ENCODE measurements around the gene VSIR.

The VSIR gene

GRCh38 chr10:71773221-71773971, at the start of gene VSIR:
TSS of gene VSIR (minus strand) at chr10:71773520. CDS start at chr10:71773439, 81 bp downstream.
- peak; percentile 70 for DNase-seq (ENCODE audit: low read depth)

- DNase-seq (ENCODE audit: low read depth) = no peak
Measured at GRCh38 chr10:71821909-71822763, 48.8 kb upstream of the VSIR start.

- no peak for DNase-seq (ENCODE audit: low read depth)
Measured at GRCh38 chr10:71820966-71821365, 47.6 kb upstream of the VSIR start.

DNA sequence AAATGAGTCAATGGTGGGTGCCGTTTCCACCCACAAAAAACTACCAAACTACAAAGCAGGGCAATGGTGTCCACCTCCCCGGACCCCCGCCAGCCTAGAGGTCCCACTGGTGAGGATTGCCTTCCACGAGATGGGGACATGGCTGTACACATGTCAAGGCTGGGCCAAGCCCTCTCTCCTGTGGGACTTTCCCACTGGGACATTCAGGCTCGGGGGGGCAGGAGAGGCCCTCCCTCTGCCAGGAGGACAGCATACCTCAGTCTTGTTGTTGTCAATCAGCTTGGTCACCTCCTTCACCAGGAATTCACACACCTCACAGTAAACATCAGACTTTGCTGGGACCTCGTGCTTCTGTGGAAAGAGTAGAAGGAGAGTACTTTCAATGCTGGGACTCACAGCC, 46.7 kb upstream of the VSIR start:
- DNase-seq (ENCODE audit: low read depth) = no peak

DNA sequence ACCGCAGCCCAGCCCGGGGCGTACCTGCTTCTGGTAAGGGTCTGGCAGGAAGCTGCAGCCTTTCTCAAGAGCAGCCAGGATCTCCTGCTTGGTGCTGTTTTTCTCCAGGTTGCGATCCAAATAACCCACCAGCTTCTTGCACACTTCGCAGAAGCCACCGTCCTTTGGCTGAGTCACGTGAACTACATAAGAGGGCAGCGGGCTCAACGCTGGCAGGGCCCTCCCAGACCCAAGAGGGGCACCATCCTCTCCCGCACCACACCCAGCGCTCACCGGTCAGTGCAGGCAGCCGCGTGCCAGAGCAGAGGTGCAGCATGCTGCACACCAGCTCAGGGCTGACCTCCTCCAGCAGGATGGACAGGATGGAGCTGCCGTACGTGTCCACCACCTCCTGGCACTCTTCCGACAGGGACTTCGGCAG, 46.1 kb upstream of the VSIR start:
- DNase-seq (ENCODE audit: low read depth) = no peak

GRCh38 chr10:71818674-71819260, 45.4 kb upstream of the VSIR start:
- DNase-seq (ENCODE audit: low read depth) = no peak

DNA sequence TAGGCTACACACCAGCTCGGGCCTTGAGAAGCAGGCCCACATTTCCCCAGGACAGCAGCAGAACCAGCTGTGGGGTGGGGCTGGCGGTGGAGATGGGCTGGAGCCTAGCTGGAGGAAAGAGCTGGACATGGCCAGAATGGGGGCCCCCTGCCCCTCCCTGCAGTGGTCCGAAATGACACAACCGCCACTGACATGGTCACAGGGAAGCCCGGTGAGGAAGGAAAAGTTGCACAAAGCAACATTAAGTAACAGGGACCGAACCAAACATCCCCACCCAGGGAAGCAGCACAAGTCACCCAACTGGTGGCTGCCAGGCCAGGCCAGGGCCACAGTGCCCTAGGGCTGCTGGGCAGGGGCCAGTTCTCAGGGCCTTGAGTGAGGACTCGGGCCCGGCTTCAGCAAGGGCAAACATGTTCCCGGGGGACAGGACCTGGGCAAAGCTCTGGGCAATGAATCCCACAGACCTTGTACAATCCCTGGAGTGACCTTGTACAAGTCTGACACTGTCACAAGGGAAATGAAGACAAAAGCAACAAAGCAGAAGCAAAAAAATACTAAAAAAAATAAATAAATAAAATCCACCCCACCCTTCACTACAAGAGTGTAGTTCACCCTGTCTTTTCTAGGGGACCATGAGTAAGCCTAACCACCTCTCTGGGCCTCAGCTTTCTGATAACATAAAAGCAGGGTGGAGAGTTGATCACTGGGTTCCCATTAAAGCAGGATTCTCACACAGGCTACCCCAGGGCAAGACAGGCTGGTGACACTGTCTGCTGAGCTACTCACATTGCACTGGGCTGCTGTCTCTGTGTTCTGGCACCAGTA, 44.7 kb upstream of the VSIR start:
- DNase-seq (ENCODE audit: low read depth) = no peak

DNA sequence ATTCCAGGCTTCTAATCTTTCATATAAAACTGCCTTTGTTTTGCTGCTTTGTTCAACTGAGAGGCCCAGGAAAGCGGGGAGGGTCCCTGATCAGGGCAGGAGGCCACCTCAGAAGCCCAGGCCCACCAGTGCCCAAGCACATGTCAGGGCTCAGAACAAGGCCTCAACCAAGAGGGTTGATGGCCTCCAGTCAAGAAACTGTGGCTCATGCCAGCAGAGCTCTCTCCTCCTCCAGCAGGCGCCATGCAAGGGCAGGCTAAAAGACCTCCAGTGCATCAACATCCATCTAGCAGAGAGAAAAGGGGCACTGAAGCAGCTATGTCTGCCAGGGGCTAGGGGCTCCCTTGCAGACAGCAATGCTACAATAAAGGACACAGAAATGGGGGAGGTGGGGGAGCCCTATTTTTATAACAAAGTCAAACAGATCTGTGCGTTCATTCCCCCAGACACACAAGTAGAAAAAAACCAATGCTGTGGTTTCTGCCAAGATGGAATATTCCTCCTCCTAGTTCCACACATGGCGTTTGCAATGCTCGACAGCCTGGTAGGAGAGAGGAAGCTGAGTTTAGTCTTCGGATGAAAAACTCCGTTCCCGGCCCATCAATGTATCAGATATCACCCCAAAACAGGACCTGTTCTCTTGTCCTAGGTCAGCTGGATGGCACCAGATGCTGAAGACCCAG, 43.8 kb upstream of the VSIR start:
- DNase-seq (ENCODE audit: low read depth) = no peak

GRCh38 chr10:71816421-71816851, 43.1 kb upstream of the VSIR start:
- DNase-seq (ENCODE audit: low read depth) = no peak

DNA sequence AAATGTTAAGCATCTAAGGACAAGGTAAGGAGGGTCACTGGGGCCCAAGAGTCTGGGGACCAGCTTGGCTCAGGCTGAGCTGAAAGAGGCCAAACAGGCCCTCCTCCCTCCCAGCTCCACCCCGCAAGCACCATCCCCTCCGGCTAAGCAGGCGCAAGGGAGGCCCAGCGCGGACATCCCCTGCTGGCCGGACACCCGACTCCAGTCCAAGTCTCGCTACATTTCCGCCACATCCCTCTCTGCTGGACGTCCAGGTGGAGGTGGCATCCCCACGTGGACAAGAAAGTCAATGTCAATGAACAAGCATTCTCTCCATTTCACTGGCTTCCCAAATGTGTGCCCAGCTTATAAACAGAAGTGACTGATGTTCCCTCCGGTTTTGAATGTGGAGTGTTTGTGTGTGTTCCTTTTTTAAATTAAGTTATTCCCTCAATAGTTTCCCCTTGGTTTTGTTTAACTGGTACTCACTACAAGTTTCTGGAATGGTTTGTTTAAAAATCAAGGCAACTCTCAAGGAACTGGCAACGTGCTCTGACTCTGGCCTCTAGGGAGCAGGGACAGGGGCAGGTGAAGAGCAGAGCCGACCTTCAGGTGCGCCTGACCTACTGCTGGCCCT, 42.3 kb upstream of the VSIR start:
- no peak for DNase-seq (ENCODE audit: low read depth)

DNA sequence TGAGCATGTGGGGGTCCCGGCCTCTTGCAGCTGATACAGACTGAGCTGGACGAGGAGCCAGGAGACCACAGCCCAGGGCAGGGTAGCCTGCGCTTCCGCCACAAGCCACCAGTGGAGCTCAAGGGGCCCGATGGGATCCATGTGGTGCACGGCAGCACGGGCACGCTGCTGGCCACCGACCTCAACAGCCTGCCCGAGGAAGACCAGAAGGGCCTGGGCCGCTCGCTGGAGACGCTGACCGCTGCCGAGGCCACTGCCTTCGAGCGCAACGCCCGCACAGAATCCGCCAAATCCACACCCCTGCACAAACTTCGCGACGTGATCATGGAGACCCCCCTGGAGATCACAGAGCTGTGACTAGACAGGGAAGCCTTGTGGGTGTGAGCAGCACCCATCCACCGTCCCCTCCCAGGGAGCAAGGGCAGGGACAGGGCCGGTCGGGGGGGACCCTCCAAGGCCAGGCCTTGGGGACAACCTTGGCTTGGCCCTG, 41.6 kb upstream of the VSIR start:
- no peak for DNase-seq (ENCODE audit: low read depth)

DNA sequence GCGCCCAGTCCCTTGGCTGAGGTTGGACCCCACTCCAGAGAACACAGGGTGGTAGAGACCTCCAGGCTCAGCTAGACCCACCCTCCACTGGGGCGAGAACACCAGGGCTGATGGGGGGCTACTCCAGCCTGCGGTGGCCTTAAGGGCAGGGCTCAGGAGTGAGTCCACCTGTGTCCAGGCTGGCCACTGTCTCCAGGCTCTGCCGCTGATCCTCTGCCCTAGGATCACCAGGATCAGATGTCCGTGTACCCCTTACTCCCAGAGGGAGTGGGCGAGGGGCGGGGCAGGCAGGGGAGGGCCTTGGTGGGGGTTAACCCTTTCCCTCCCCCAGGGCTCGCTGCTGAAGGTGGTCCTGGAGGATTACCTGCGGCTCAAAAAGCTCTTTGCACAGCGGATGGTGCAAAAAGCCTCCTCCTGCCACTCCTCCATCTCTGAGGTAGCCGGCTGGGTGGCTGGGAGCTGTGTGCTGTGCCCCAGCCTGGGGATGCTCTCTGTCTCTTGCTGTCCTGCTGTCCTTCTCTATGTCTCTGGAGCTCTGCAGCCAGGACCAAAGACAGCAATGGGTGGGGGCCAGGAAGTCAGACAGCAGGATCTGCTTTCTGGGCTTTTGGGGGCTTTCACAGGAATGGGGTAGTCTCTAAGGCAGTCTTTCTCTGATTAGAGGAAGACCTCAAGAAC, 39.7 kb upstream of the VSIR start:
- DNase-seq (ENCODE audit: low read depth) = no peak

DNA sequence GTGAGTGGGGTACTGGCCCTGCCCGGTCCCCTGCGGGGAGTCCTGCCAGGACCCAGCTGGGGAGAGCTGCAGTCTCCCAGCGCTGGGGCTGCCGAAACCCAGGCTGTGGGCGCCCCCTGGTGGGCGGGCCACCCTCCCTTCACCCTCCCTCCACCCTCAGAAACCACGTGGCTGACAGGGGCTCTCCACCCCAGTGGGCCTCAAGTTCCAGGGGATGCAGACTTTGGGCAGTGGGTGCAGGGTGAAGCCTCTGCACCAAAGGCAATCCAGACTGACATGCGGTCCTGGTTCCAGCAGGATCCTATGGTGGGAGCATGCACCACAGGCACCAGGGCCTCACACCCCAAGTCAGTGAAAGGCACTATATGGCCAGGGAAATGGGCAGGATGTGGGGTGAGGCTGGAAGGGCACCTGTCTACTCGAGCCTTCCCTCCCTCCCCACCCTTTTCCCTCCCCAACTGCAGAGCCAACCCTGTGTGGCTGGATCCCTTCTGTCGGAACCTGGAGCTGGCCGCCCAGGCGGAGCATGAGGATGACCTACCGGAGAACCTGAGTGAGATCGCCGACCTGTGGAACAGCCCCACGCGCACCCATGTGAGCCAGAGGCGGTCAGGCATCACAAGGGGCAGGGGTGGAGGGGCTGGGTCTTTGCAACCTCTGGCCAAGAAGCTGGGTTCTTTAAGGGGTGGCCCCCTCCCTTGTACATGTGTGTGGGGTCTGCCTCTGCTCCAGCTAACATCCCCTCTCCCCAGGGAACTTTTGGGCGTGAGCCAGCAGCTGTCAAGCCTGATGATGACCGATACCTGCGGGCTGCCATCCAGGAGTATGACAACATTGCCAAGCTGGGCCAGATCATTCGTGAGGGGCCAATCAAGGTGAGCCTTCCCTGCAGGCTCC, 38.9 kb upstream of the VSIR start:
- peak; percentile 10 for DNase-seq (ENCODE audit: low read depth)

DNA sequence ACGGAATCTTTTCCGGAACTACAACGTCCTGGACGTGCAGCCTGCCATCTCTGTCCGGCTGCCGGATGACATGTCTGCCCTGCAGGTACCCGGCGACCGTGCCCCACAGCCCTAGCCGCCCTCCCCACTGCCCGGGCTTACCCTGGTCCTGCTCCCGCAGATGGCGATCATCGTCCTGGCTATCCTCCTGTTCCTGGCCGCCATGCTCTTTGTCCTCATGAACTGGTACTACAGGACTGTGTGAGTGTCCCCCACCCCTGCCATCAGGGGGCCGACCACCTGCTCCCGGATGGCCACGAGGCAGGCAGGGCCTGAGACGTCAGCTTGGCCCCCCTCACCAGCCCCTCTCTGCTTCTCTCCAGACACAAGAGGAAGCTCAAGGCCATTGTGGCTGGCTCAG, 38.0 kb upstream of the VSIR start:
- DNase-seq (ENCODE audit: low read depth) = no peak

GRCh38 chr10:71810048-71810750, 36.9 kb upstream of the VSIR start:
- no peak for DNase-seq (ENCODE audit: low read depth)

- DNase-seq (ENCODE audit: low read depth) = no peak
Measured at GRCh38 chr10:71809628-71810027, 36.3 kb upstream of the VSIR start.

GRCh38 chr10:71807557-71808510, 34.5 kb upstream of the VSIR start:
- DNase-seq (ENCODE audit: low read depth) = no peak

Data from GM04504 (cell line).